GM10847 (cell line): Measurements from ENCODE around the gene MOGAT1.

Source experiments
- POLR2A ChIP-seq: IDR thresholded peaks from 2 replicates; pipeline ENCODE4 v1.6.1; 2011; ENCODE audit not compliant: insufficient read length; ENCODE audit errors: extremely low read depth

The MOGAT1 gene

GRCh38 chr2:222739939-222740338, 68.5 kb downstream of the MOGAT1 start:
- no peak for TF ChIP-seq POLR2A

- TF ChIP-seq POLR2A: no peak
Observed at GRCh38 chr2:222743251-222743812, 71.9 kb downstream of the MOGAT1 start.

GRCh38 chr2:222745836-222746559, 74.5 kb downstream of the MOGAT1 start:
- no peak for TF ChIP-seq POLR2A

- no peak for TF ChIP-seq POLR2A
Observed at GRCh38 chr2:222747526-222748160, 76.2 kb downstream of the MOGAT1 start.

GRCh38 chr2:222750533-222750932, 79.1 kb downstream of the MOGAT1 start:
- TF ChIP-seq POLR2A: no peak

- TF ChIP-seq POLR2A: no peak
Observed at GRCh38 chr2:222751238-222751637, 79.8 kb downstream of the MOGAT1 start.

- TF ChIP-seq POLR2A: no peak
Observed at GRCh38 chr2:222751821-222752719, 80.6 kb downstream of the MOGAT1 start.

- no peak for TF ChIP-seq POLR2A
Observed at GRCh38 chr2:222752746-222753145, 81.3 kb downstream of the MOGAT1 start.

- TF ChIP-seq POLR2A: no peak
Observed at GRCh38 chr2:222753251-222753824, 81.9 kb downstream of the MOGAT1 start.

- TF ChIP-seq POLR2A: no peak
Observed at GRCh38 chr2:222754324-222754930, 83.0 kb downstream of the MOGAT1 start.

- TF ChIP-seq POLR2A: no peak
Observed at GRCh38 chr2:222756362-222756831, 84.9 kb downstream of the MOGAT1 start.

GRCh38 chr2:222756951-222757650, 85.6 kb downstream of the MOGAT1 start:
- TF ChIP-seq POLR2A: no peak
